HS-27A (cell line): Measurements from ENCODE around the gene HYDIN.
"Not testable (repeated sequence)": the region's sequence is repeated elsewhere in the genome, so short reads cannot be mapped to it uniquely, and the experiment has no call there.

ENCODE experiments used
- DNase-seq: peaks from one replicate; pipeline ENCODE4 v3.0.0-alpha.2; 2012; ENCODE audit warnings: low read depth, missing footprints

The HYDIN gene

DNA sequence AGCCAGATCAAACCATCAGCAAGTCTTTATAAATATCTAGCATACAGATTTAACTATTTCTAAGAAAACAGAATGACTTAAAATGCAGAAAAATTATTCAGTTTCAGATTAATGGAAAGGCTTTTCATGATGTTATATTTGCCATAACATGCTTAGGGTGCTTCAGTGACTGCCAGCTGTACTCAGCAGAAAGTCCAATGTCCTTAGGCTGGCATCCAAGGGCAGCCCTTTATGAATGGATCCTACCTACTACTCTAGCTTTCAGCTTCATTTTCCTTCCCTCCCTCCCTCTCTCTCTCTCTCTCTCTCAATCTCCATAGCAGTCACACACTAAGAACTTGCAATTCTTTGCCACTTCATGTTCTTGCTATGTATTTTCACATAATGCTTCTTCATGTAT, 124.6 kb downstream of the HYDIN start:
- DNase-seq: not testable (repeated sequence)

- not testable (repeated sequence) for DNase-seq
These were observed 146.9 kb downstream of the HYDIN start for GRCh38 chr16:71083573-71083972.

DNA sequence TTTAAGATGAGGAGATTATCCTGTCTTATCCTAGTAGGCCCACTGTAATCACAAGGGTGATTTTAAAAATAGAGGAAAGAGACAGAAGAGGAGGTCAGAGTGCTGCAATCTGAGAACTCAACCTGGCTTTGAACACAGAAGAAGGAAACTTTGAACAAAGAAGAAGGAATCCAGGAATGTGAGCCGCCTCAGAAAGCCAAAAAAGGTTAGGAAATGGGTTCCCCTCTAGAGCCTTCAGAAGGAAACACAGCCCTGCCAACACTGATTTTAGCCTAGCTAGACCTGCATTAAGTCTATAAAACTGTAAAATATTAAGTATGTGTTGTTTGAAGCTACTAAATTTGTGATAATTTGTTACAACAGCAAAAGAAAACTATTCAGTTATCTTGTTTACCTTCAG, 149.7 kb downstream of the HYDIN start:
- not testable (repeated sequence) for DNase-seq

DNA sequence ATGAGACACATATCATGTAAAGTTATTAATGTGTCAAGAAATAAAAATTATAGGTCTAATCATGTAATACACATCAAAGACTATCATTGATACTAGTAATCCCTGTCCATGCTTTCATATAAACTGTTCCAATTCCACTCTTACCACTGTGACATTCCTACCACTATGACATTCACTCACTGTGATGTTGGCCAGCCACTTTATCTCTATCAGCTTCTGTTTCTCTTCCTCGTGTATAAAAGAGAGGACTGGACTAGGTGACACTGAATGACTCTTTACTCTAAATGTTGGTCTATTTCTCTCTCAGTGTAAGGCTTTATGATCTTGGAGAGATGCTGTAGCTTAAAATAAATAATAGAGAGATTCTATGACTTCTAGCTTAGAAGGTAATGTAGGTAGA, 150.3 kb downstream of the HYDIN start:
- DNase-seq: not testable (repeated sequence)

DNA sequence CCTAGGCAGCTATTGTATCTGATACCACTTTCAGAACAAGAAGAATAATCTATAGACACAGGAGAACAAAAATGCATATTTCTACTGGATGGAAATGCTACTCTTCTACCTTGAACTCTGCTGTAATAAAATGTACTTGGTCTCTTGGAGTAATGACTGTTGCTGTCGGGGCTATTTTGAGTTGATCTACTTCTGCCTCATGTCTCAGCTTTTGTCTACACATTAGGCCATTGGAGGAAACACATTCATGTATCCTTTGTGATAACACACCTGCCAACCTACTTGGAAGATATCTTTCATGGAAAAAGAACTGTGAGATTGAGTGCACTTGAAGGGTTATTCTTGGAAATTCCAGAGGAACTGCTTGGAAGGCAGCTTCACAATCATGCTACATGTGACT, 159.9 kb downstream of the HYDIN start:
- DNase-seq: not testable (repeated sequence)

DNA sequence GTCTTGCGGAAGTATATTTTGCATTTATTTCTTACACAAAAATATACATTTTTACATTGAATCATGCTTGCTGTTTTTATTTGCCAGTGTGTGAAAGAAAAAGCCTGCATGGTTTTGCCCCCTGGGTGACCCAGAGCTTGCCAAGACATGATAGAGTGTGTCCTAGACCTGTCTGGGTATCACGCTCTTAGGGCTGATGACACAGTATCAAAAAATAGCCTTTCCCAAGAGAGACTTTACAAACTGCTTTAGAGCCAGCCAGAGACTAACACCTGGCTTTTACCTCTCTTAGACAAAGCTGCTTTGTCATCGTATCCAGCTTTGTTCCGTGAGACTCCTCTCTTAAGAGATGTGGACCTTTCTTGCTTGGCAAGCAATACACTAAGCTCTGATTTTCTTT, 160.7 kb downstream of the HYDIN start:
- not testable (repeated sequence) for DNase-seq

- not testable (repeated sequence) for DNase-seq
These were observed 176.5 kb downstream of the HYDIN start for GRCh38 chr16:71053897-71054609.

GRCh38 chr16:71050307-71050706, 180.2 kb downstream of the HYDIN start:
- DNase-seq: not testable (repeated sequence)

- not testable (repeated sequence) for DNase-seq
These were observed 191.0 kb downstream of the HYDIN start for GRCh38 chr16:71039368-71040111.

DNA sequence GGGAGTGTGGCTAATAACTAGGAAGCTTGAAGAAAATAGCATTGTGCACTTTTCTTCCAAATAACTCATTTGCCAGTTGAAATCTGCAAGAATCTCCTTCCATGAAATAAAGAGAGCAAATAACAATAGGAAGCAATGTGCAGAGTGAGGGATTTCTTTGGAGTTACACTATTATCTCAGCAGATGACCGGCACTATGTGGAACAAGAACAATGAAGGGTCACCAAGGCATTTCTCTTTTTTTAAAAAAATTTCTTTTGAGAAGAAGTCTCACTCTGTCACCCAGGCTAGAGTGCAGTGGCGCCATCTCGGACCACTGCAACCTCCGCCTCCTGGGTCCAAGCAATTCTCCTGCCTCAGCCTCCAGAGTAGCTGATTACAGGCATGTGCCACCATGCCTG, 192.1 kb downstream of the HYDIN start:
- not testable (repeated sequence) for DNase-seq

GRCh38 chr16:71037987-71038386, 192.5 kb downstream of the HYDIN start:
- DNase-seq: not testable (repeated sequence)

DNA sequence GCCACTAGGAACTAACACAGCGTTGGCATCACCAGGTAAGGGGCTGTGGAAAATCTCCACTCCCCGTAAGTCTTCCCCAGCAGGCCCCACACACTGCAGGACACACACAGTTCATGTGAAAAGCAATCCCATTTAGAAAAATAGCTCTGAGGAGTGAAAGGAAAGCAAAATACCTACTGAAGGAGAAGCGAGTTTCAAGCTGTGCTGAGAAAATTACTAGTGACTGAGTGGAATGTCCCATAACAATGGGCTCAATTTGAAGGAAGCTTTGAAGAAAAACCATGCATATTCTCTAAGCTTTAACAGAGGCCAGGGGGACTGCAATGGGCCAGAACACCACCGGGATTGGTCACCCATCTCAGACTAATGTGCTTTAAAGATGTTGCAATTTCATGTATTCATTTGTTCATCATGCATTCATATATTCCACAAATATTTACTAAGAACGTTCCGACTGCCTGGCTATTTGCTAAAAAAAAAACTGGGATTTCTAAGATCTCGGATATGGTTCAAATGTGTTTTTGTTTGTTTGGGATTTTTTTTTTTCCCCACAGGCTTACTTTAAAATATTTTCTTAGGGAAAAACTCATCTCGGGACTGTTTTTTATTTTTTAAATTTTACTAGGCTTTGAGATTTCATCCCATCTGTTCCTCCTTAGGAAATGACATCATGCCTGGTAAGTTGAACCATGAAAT, 202.3 kb downstream of the HYDIN start:
- not testable (repeated sequence) for DNase-seq

DNA sequence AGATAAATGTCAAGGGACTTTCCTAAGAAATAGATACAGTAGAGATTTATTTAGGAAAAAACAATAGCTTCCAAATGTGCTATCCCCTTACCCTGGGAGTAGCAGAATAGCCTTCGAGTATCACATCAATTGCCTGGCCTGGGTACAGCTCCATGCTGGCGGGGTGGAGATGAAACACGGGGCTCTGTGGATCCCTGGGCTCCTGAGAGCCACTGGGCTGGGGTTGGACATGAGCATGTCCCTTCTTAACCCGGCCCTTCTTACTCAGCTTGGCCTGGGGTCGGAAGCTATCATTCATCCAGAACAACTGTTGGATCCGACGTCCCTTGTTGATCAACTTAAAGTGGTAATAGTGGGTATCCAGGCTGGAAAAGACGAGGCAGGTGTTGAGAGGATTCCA, 203.0 kb downstream of the HYDIN start:
- DNase-seq: not testable (repeated sequence)

DNA sequence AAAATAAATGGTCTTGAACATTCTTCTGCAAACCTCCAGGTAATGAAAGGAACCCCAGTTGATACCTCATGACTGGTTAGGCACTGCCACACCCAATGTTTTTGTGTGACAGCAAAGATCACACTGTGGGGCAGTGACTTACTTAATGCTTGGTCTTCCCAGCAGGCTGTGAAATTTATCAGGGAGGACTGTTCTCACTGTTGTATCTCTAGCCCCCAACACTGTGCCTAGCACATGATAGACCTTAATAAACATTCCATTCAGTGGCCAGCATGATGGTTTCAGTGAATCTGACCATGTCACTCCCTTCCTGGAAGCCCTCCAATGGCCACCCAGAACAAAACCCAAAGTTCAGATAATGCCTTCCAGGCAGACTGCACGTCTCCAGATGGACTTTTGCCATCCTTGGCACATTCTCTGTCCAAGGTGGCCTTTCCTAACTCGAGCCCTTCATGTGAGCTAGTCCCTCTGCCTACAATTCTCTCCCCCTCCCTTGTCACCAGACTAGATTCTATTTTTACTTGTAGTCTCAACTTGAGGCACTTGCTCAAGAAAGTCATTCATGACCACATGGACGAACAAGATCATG, 206.6 kb downstream of the HYDIN start:
- not testable (repeated sequence) for DNase-seq

DNA sequence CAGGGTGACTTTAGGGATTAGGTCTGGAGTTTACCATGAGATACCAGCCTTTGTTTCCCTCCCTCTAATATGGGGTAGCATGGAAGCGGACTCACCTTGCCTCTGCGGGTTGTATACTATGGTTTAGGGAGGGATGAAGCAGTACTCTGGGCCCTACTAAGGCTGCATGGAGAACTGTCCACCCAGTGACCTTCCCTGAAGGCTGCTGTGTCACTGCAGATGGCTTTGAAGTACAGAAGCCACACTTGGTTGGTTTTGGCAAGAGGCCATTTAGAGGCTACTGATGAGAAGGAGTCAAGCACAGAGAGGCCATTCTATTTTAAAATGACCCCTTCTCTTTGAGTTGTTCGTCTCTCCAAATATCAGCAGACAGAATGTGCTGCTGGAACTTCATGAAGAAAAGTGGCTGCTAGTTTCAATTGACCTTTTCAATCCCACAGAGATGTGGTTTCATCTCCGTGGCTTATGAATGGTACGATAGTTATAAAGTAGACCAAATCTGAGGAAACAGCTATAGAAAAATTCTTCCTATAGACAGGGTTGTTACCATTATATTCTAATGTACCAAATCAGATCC, 208.5 kb downstream of the HYDIN start:
- not testable (repeated sequence) for DNase-seq

- DNase-seq: not testable (repeated sequence)
These were observed 211.3 kb downstream of the HYDIN start for GRCh38 chr16:71019067-71019682.

DNA sequence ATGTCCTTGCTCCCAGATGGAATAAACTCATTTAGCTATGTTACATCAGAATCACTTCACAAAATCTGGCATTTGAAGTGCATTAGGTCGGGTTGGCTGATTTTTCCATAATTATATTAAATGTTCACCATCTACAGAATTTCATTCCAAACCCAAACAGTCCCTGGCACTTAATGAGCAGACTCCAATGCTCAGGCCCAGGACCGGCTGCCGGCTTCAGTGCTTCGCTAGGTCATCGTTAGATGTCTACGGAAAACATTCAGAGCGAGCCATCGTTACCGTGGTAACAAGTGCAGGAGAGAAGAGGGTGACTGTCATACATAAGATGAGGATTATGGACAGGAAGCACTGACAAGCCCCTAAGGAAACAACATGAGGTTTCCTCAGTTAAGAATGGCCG, 215.1 kb downstream of the HYDIN start:
- DNase-seq: not testable (repeated sequence)

DNA sequence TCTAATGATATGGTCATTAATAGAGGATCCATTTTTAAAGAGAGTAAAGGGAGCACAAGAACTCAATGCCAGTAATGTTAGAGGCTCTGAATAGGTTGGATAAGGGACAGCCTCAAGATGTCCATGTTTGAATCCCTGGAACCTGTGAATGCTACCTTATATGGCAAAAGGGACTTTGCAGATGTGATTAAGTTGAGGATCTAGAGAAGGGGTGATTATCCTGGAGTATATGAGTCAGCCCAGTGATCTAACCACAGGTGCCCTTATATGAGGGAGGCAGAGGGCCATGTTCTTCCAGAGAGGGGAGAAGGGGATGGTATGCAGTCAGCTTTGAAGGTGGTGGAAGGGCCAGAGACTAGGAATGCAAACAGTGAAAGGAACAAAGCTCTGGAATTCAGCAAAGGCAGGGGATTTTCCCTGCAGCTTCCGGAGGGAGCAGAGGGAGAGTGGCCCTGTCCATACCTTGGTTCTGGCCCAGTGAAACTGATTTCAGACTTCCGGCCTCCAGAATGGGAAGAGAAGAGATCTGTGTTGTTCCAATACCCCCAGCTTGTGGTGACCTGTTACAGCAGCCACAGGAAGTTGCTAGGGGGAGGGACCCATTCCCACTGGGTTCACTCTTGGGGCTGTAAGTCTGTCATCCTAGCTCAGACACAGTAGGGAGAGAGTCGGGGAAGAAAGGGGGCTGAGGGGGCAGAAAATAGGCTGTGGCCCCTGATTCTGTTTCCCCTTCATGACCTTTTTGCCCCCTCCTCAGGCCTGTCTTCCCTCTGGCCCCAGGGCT, 220.9 kb downstream of the HYDIN start:
- DNase-seq: not testable (repeated sequence)

DNA sequence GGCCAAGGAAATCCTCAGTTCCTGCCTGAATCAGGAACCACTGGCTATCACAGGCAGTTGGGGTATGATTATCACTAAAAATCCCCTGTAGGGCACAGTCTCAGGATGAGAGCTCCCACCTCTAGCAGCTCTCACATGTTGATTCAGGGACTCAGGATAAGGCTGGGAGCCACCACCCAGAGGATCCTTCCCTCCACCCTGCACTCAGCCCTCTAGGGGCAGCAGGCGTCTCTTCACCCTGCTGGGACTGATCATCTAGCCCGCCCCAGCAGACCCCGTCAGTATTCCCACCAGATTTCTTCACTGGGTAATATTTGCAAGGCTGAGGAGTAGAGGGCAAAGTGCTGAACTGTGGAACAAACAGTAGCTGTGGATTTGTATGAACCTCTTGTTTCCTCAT, 224.0 kb downstream of the HYDIN start:
- not testable (repeated sequence) for DNase-seq

- not testable (repeated sequence) for DNase-seq
These were observed 230.8 kb downstream of the HYDIN start for GRCh38 chr16:70999735-71000134.

- DNase-seq: not testable (repeated sequence)
These were observed 234.7 kb downstream of the HYDIN start for GRCh38 chr16:70995799-70996198.
